Fibroblast of lung (primary cell): ENCODE measurements around the gene RNF223. TPM values are rescaled to one million over a fixed set of nuclear protein-coding genes. Genes with fewer than 3 reads are reported as not detected.

ENCODE experiments used
- DNase-seq, 2 donors: peaks; one replicate each; pipeline versions ENCODE4 v3.0.0 to v3.0.0-alpha.2; 2010; ENCODE audit warnings: low read depth in 2 of 2
- H2AFZ ChIP-seq: 2 replicates; pipeline ENCODE4 v1.5.1; 2012; ENCODE audit warnings: low read length, control low read depth, inconsistent platforms
- H3K27ac ChIP-seq: 2 replicates; pipeline ENCODE4 v1.5.1; 2011; ENCODE audit warnings: low read length, control low read depth; ENCODE audit not compliant: insufficient read depth
- H3K27me3 ChIP-seq: 2 replicates; pipeline ENCODE4 v1.5.1; 2011; ENCODE audit warnings: mild to moderate bottlenecking, low read length; ENCODE audit not compliant: control insufficient read depth, insufficient read depth
- H3K36me3 ChIP-seq: 2 replicates; pipeline ENCODE4 v1.5.1; 2011; ENCODE audit warnings: low read length; ENCODE audit not compliant: control insufficient read depth, insufficient read depth
- H3K4me1 ChIP-seq: 2 replicates; pipeline ENCODE4 v1.5.1; 2011; ENCODE audit warnings: low read length; ENCODE audit not compliant: control insufficient read depth, insufficient read depth; ENCODE audit errors: extremely low read depth
- H3K4me2 ChIP-seq: 2 replicates; pipeline ENCODE4 v1.5.1; 2011; ENCODE audit warnings: low read length, control low read depth; ENCODE audit not compliant: insufficient read depth; ENCODE audit errors: extremely low read depth
- H3K4me3 ChIP-seq, 4 experiments: fragments of 200-600 bp in 1 of 4; sonication (generic) in 1 of 4; replicated peaks in 1 of 4; 2 replicates each; pipeline ENCODE4 v1.5.1; 2011 to 2016; ENCODE audit warnings: low read length in 4 of 4, low read depth in 3 of 4, mild to moderate bottlenecking in 3 of 4, control low read depth in 2 of 4, inconsistent platforms in 1 of 4, mixed read lengths in 1 of 4; ENCODE audit not compliant: insufficient read depth in 1 of 4; ENCODE audit errors: control extremely low read depth in 1 of 4
- H3K79me2 ChIP-seq: 2 replicates; pipeline ENCODE4 v1.5.1; 2012; ENCODE audit warnings: mild to moderate bottlenecking, low read length, inconsistent platforms; ENCODE audit not compliant: control insufficient read depth, insufficient read depth
- H3K9ac ChIP-seq: 2 replicates; pipeline ENCODE4 v1.5.1; 2011; ENCODE audit warnings: mild to moderate bottlenecking, low read length, control low read depth; ENCODE audit not compliant: insufficient read depth
- H3K9me3 ChIP-seq: 2 replicates; pipeline ENCODE4 v1.5.1; 2012; ENCODE audit warnings: low read depth, low read length; ENCODE audit not compliant: control insufficient read depth, insufficient read depth
- H4K20me1 ChIP-seq: 2 replicates; pipeline ENCODE4 v1.5.1; 2011; ENCODE audit warnings: low read length; ENCODE audit not compliant: control insufficient read depth, insufficient read depth; ENCODE audit errors: extremely low read depth
- EZH2 ChIP-seq: IDR thresholded peaks from 2 replicates; pipeline ENCODE4 v1.5.1; 2012; ENCODE audit warnings: low read length, control low read depth, mild to moderate bottlenecking; ENCODE audit errors: missing control alignments
- polyA plus RNA-seq, 2 donors: library from polyadenylated mRNA; depleted of rRNA in 1 of 2; stranded (reverse) in 1 of 2; unstranded in 1 of 2; fragments of >200 nt; gene quantifications; 2 replicates each; pipeline ENCODE4 v1.2.1, GENCODE V29; 2011 to 2012; ENCODE audit warnings: missing spikeins in 1 of 2
- total RNA-seq: library from RNA; depleted of rRNA; stranded (reverse); fragments of >200 nt; gene quantifications from 2 replicates; pipeline ENCODE4 v1.2.1, GENCODE V29; 2014
- TF ChIP-seq, protein P1 (sequence below), 2 donors: IDR thresholded peaks in 1 of 2; conservative IDR thresholded peaks in 1 of 2; 1 replicate in 1 of 2; 2 replicates in 1 of 2; pipeline ENCODE4 v1.5.1; 2011 to 2012; ENCODE audit warnings: low read length in 2 of 2, control low read depth in 1 of 2, inconsistent platforms in 1 of 2, low read depth in 1 of 2, mild to moderate bottlenecking in 1 of 2

Gene RNF223
- total and polyA plus RNA-seq, 2 donors (not counting 1 experiment from before 2014, with no cell fraction given), result not detected

- Histone ChIP-seq H4K20me1 (no peaks in the 10 kb centered on the region), H3K9me3 (no peaks in the 10 kb centered on the region), H3K79me2 (no peaks in the 10 kb centered on the region), H3K4me2 (no peak overlapping the region), H3K36me3 (peaks cover 2% of the 10 kb centered on the region), H3K27me3 (no peaks in the 10 kb centered on the region), H3K4me1 (peaks cover 11% of the 10 kb centered on the region), H2AFZ (no peak overlapping the region), H3K27ac (no peak overlapping the region), H3K4me3 (no peak overlapping the region), H3K9ac (no peak overlapping the region)
- DNase-seq, result no peak
- TF ChIP-seq, protein P1, sequence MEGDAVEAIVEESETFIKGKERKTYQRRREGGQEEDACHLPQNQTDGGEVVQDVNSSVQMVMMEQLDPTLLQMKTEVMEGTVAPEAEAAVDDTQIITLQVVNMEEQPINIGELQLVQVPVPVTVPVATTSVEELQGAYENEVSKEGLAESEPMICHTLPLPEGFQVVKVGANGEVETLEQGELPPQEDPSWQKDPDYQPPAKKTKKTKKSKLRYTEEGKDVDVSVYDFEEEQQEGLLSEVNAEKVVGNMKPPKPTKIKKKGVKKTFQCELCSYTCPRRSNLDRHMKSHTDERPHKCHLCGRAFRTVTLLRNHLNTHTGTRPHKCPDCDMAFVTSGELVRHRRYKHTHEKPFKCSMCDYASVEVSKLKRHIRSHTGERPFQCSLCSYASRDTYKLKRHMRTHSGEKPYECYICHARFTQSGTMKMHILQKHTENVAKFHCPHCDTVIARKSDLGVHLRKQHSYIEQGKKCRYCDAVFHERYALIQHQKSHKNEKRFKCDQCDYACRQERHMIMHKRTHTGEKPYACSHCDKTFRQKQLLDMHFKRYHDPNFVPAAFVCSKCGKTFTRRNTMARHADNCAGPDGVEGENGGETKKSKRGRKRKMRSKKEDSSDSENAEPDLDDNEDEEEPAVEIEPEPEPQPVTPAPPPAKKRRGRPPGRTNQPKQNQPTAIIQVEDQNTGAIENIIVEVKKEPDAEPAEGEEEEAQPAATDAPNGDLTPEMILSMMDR (conservative IDR thresholded peaks at IDR 0.05 in 1 of 2, IDR thresholded peaks at IDR 0.05 in 1 of 2; ENCODE audit: low read depth in 1 of 2, low read length in 2 of 2), result no peak
- no peak for TF ChIP-seq EZH2
Observed at GRCh38 chr1:1082239-1082775, 8.2 kb upstream of the RNF223 start.

DNA sequence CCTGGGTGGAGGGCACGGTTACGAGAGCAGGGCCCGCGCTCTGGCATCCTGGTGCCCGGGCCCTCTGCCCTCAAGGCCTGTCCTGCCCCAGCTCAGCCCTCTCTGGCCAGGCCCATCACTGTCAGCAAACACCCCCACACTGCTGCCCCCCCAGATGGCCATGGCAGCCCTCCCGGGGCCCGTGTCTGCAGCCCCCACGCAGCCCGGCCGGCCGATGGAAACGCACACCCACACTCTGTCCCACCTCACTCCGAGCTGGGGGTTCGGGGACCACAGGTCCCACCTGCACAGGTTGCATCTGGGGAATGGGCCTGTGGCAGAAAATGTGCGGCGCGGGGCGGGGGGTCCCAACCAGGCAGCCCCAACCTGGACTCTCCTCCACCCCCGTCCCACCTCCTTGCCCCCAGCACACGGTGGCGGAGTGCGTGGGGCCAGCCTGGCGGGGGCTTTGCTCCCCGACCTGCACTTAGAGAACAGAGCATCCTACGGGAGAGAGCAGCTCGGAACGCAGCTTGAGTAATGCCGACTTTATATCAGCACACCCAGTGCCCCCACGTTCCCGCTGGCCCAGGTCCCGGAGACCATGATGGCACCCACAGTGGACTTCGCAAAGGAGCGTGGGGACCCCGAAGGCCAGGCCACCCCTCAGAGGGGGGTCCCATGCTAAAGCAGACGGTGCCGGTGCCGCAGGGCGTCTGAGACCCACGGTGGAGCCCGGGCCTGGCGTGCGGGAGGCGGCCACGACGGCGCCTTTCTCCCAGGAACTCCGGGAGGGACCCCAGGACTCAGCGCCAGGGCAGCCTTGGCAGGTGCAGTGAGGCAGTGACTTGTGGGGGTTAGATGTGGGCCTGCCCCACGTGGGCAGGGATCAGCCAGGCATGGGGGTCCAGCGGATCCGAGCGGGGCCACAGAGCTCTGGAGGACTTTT is 7.5 kb upstream of the RNF223 start:
- Histone ChIP-seq H3K4me3 (no peak overlapping the region), H3K9ac (no peak overlapping the region), H4K20me1 (no peaks in the 10 kb centered on the region), H3K4me1 (peaks cover 11% of the 10 kb centered on the region), H3K4me2 (no peak overlapping the region), H2AFZ (no peak overlapping the region), H3K36me3 (peaks cover 2% of the 10 kb centered on the region), H3K27ac (no peak overlapping the region), H3K79me2 (no peaks in the 10 kb centered on the region), H3K27me3 (no peaks in the 10 kb centered on the region), H3K9me3 (no peaks in the 10 kb centered on the region)
- TF ChIP-seq EZH2, result no peak
- TF ChIP-seq, protein P1 (conservative IDR thresholded peaks at IDR 0.05 in 1 of 2, IDR thresholded peaks at IDR 0.05 in 1 of 2; ENCODE audit: low read depth in 1 of 2, low read length in 2 of 2), result no peak
- DNase-seq, result no peak

GRCh38 chr1:1080951-1081310 is 6.8 kb upstream of the RNF223 start:
- H4K20me1 ChIP-seq, result no peaks in the 10 kb centered on the region
- TF ChIP-seq EZH2, result no peak
- TF ChIP-seq, protein P1 (conservative IDR thresholded peaks at IDR 0.05 in 1 of 2, IDR thresholded peaks at IDR 0.05 in 1 of 2; ENCODE audit: low read depth in 1 of 2, low read length in 2 of 2), result no peak
- H2AFZ ChIP-seq, result no peak overlapping the region
- H3K4me2 ChIP-seq, result no peak overlapping the region
- no peaks in the 10 kb centered on the region for H3K79me2 ChIP-seq
- peaks cover 2% of the 10 kb centered on the region for H3K36me3 ChIP-seq
- no peak overlapping the region for H3K4me3 ChIP-seq
- H3K9me3 ChIP-seq, result no peaks in the 10 kb centered on the region
- H3K27me3 ChIP-seq, result no peaks in the 10 kb centered on the region
- H3K9ac ChIP-seq, result no peak overlapping the region
- peaks cover 11% of the 10 kb centered on the region for H3K4me1 ChIP-seq
- no peak for DNase-seq
- no peak overlapping the region for H3K27ac ChIP-seq
